Neuron (in vitro differentiated cells): ENCODE data around the gene GINM1.

ENCODE experiments used
- H2AFZ ChIP-seq: one replicate; pipeline ENCODE4 v1.6.1; 2013; ENCODE audit warnings: low read depth, mild to moderate bottlenecking, inconsistent platforms, low read length, moderate library complexity
- H3K27me3 ChIP-seq: one replicate; pipeline ENCODE4 v1.6.1; 2013; ENCODE audit warnings: low read length; ENCODE audit not compliant: insufficient read depth
- H3K36me3 ChIP-seq: one replicate; pipeline ENCODE4 v1.6.1; 2013; ENCODE audit warnings: low read length; ENCODE audit not compliant: insufficient read depth
- H3K4me1 ChIP-seq: one replicate; pipeline ENCODE4 v1.6.1; 2013; ENCODE audit warnings: low read length; ENCODE audit not compliant: insufficient read depth
- H3K4me3 ChIP-seq: 2 replicates; pipeline ENCODE4 v1.5.1; 2013; ENCODE audit warnings: mild to moderate bottlenecking, low read length, moderate library complexity
- H3K9me3 ChIP-seq: one replicate; pipeline ENCODE4 v1.6.1; 2013; ENCODE audit warnings: low read length

GINM1 gene

GRCh38 chr6:149627672-149628071 lies 61.5 kb downstream of the GINM1 start:
- no peaks in the 10 kb centered on the region for H3K4me1 ChIP-seq
- no peak overlapping the region for H3K4me3 ChIP-seq
- peaks cover 28% of the 10 kb centered on the region for H3K36me3 ChIP-seq

DNA sequence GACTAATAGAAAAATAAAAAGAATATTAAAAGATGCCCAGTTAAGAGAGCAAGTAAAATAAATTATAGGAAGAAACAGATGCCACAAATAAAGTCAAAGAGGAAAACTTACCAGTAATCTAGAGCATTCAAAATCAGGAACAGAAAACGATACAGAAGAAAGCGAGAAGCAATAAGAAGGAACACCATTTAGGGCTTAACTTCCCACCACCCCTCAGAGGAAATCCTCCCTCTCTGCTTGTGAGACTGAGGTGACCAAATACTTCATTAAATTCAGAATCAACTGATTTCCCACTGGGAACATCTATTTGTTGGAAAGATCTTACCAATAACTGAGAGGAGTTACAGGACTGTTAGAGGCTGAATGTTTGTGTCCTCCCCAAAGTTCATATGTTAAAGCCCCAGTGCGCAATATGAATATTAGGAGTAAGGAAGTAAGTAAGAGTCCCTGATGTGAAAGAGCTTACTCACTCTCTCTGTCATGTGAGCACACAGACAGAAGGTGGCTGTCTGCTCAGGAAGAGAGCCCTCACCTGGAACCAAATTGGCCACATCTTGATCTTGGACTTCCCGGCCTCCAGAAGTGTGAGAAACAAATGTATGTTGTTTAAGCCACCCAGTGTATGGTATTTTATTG lies 62.8 kb downstream of the GINM1 start:
- Histone ChIP-seq H3K9me3 (no peaks in the 10 kb centered on the region), H3K27me3 (no peaks in the 10 kb centered on the region), H3K36me3 (peaks cover 22% of the 10 kb centered on the region)

More at GRCh38 chr6:149627672-149628071, 61.5 kb downstream of the GINM1 start:
- Histone ChIP-seq H3K9me3 (no peaks in the 10 kb centered on the region), H3K27me3 (no peaks in the 10 kb centered on the region), H2AFZ (no peak overlapping the region)

GRCh38 chr6:149634315-149634714 lies 68.1 kb downstream of the GINM1 start:
- peaks cover 20% of the 10 kb centered on the region for H3K36me3 ChIP-seq
- H3K4me1 ChIP-seq = no peaks in the 10 kb centered on the region
- H2AFZ ChIP-seq = no peak overlapping the region
- no peak overlapping the region for H3K4me3 ChIP-seq
- H3K27me3 ChIP-seq = no peaks in the 10 kb centered on the region
- H3K9me3 ChIP-seq = no peaks in the 10 kb centered on the region

More for the DNA sequence above, 62.8 kb downstream of the GINM1 start:
- Histone ChIP-seq H3K4me1 (no peaks in the 10 kb centered on the region), H3K4me3 (no peak overlapping the region), H2AFZ (no peak overlapping the region)

DNA sequence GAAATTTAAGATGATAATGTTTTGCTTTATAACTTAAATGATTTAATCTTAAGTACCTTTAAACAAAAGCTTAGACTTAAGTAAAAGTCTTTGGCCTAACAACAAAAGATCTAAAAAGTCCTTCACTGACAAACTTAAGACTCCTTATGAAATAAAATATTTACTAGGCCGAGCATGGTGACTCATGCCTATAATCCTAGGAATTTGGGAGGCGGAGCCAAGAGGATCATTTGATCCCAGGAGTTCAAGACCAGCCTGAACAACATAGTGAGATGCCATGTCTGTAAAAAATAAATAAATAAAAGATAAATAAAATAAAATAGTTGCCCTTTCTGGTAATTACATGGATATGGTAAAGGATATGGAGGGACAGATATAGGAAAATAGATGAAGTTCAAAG lies 69.9 kb downstream of the GINM1 start:
- H2AFZ ChIP-seq = no peak overlapping the region
- peaks cover 12% of the 10 kb centered on the region for H3K36me3 ChIP-seq
- no peaks in the 10 kb centered on the region for H3K4me1 ChIP-seq
- no peaks in the 10 kb centered on the region for H3K27me3 ChIP-seq
- H3K4me3 ChIP-seq = no peak overlapping the region
- H3K9me3 ChIP-seq = no peaks in the 10 kb centered on the region
